Measurements from ENCODE around the gene DNAJC15.

Gene DNAJC15

DNA sequence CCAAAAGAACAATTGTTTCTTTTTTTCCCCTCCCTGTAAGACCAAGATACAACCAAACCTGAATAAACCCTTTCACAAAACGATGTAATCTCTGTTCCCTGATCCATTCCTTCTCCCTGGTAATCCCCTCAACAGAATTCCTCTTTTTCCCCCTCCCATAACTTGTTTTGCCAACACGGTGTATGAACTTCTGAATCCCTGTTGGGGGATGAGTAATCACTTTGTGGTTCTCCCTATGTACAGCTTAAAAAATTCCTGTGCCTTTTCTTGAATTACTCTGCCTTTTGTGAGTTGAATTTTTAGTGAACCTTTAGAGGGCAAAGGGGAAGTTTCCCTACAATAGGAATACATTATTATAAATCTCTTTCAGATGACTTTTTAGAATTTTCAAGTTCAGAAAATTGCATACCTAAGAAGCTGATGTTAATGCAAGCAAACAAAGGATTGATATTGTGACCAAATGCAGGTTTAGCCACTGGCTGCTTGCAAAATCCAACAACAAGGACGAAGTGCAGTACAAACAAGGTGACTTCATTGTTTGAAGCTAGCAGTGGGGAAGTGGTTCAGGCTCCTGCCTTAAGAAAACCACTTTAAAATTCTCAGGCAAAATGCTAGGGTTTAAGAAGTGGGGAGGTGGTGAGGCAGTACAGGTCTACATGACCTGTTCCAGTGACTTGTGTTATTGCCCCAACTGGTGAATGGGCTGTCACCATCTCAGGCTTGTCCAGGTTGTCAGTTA, 16.3 kb upstream of the DNAJC15 start:
- TF ChIP-seq, protein P1, sequence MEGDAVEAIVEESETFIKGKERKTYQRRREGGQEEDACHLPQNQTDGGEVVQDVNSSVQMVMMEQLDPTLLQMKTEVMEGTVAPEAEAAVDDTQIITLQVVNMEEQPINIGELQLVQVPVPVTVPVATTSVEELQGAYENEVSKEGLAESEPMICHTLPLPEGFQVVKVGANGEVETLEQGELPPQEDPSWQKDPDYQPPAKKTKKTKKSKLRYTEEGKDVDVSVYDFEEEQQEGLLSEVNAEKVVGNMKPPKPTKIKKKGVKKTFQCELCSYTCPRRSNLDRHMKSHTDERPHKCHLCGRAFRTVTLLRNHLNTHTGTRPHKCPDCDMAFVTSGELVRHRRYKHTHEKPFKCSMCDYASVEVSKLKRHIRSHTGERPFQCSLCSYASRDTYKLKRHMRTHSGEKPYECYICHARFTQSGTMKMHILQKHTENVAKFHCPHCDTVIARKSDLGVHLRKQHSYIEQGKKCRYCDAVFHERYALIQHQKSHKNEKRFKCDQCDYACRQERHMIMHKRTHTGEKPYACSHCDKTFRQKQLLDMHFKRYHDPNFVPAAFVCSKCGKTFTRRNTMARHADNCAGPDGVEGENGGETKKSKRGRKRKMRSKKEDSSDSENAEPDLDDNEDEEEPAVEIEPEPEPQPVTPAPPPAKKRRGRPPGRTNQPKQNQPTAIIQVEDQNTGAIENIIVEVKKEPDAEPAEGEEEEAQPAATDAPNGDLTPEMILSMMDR (IDR thresholded peaks at IDR 0.05) = no peak
- no peak overlapping the region for H3K9ac ChIP-seq
- H3K4me2 ChIP-seq (ENCODE audit: low read length) = no peak overlapping the region
- H3K79me2 ChIP-seq = no peaks in the 10 kb centered on the region
- H3K27me3 ChIP-seq (ENCODE audit: control insufficient read depth, insufficient read depth, low read length) = no peaks in the 10 kb centered on the region
- no peaks in the 10 kb centered on the region for H3K4me1 ChIP-seq
- no peak overlapping the region for H2AFZ ChIP-seq
- no peaks in the 10 kb centered on the region for H3K36me3 ChIP-seq (ENCODE audit: control insufficient read depth, insufficient read depth, low read length)
- no peaks in the 10 kb centered on the region for H3K9me3 ChIP-seq (ENCODE audit: control insufficient read depth, low read length)
- H3K27ac ChIP-seq = no peak overlapping the region
- no peak overlapping the region for H3K4me3 ChIP-seq (ENCODE audit: low read depth, low read length)

DNA sequence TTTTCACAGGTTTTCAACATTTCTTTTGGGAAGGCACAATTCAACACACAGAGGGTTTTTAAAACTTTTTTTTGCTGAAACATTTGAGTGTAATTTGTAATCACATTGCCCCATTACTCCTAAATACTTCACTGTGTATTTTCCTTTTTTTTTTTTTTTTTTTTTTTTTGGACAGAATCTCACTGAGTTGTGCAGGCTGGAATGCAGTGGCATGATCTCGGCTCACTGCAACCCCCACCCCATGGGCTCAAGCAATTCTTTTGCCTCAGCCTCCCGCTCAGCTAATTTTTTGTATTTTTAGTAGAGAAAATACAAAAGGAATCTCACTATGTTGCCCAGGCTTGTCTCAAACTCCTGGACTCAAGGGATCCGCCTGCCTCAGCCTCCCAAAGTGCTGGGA, 14.8 kb upstream of the DNAJC15 start:
- Histone ChIP-seq H3K36me3 (ENCODE audit: control insufficient read depth, insufficient read depth, low read length) (no peaks in the 10 kb centered on the region), H3K27ac (no peak overlapping the region), H3K9me3 (ENCODE audit: control insufficient read depth, low read length) (no peaks in the 10 kb centered on the region), H3K27me3 (ENCODE audit: control insufficient read depth, insufficient read depth, low read length) (no peaks in the 10 kb centered on the region), H3K4me3 (ENCODE audit: low read depth, low read length) (no peak overlapping the region), H3K9ac (no peak overlapping the region), H3K4me2 (ENCODE audit: low read length) (no peak overlapping the region), H2AFZ (no peak overlapping the region), H3K4me1 (no peaks in the 10 kb centered on the region), H3K79me2 (no peaks in the 10 kb centered on the region)
- TF ChIP-seq, protein P1 (IDR thresholded peaks at IDR 0.05) = no peak

DNA sequence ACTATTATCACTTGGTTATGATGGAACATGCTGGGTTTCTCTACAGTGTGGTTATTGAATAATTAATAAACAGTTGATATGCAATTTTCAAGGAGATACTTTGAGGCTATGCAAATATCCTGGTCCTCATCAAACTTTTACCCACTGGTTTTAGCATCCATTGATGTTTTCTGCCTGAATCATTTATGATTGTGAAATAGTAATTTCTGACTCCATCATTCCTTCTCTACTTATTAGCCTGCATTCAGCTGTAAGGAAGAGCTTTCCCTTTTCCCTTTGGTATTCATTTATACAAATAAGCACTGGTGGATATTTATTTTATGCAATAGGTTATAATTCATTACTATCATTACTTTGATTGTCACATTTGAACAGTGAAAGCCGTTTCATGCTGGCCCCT, 13.9 kb upstream of the DNAJC15 start:
- H3K4me1 ChIP-seq = no peaks in the 10 kb centered on the region
- no peaks in the 10 kb centered on the region for H3K27me3 ChIP-seq (ENCODE audit: control insufficient read depth, insufficient read depth, low read length)
- H3K27ac ChIP-seq = no peak overlapping the region
- no peaks in the 10 kb centered on the region for H3K36me3 ChIP-seq (ENCODE audit: control insufficient read depth, insufficient read depth, low read length)
- H2AFZ ChIP-seq = no peak overlapping the region
- no peak overlapping the region for H3K4me3 ChIP-seq (ENCODE audit: low read depth, low read length)
- H3K9me3 ChIP-seq (ENCODE audit: control insufficient read depth, low read length) = no peaks in the 10 kb centered on the region
- no peak overlapping the region for H3K4me2 ChIP-seq (ENCODE audit: low read length)
- H3K9ac ChIP-seq = no peak overlapping the region
- TF ChIP-seq, protein P1 (IDR thresholded peaks at IDR 0.05) = no peak
- H3K79me2 ChIP-seq = no peaks in the 10 kb centered on the region

DNA sequence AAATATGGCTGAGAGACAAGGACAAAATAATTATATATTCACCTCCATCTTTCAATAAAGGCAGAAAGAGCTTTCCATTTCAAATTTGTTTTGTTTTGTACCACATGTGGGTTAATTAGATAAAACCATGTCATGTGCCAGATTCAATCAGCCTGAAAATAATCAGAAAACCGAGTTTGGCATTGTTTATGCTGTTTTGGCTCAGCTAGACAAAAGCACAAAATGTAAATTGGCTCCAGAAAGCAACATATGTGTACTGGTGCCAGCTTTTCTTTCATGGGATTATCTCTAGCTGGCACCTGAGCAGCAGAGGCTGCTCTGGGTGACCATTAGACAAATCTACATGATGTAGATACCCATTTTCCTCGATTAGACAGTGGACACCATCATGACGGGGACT, 9.2 kb upstream of the DNAJC15 start:
- no peak overlapping the region for H3K9ac ChIP-seq
- H3K79me2 ChIP-seq = no peaks in the 10 kb centered on the region
- H3K4me3 ChIP-seq (ENCODE audit: low read depth, low read length) = no peak overlapping the region
- H3K4me1 ChIP-seq = no peaks in the 10 kb centered on the region
- H3K27me3 ChIP-seq (ENCODE audit: control insufficient read depth, insufficient read depth, low read length) = no peaks in the 10 kb centered on the region
- no peaks in the 10 kb centered on the region for H3K9me3 ChIP-seq (ENCODE audit: control insufficient read depth, low read length)
- H3K27ac ChIP-seq = no peak overlapping the region
- no peak overlapping the region for H2AFZ ChIP-seq
- TF ChIP-seq, protein P1 (IDR thresholded peaks at IDR 0.05) = no peak
- H3K4me2 ChIP-seq (ENCODE audit: low read length) = no peak overlapping the region
- no peaks in the 10 kb centered on the region for H3K36me3 ChIP-seq (ENCODE audit: control insufficient read depth, insufficient read depth, low read length)

DNA sequence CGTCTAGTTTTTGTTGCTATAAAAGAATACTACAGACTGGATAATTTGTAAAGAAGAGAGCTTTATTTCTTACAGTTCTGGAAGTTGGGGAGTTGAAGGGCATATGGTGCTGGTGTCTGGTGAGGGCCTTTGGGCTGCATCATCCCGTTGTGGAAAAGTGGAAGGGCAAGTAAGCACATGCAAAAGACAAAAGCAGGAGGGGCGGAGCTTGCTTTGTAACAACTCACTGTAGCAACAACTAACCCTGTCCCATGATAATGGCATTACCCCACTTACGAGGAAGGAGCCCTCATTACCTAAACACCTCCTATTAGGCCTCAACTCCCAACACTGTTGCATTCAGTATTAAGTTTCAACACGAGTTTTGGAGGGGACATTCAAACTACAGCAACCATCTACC, 7.2 kb upstream of the DNAJC15 start:
- Histone ChIP-seq H3K9ac (no peak overlapping the region), H3K4me3 (ENCODE audit: low read depth, low read length) (no peak overlapping the region), H3K36me3 (ENCODE audit: control insufficient read depth, insufficient read depth, low read length) (no peaks in the 10 kb centered on the region), H3K9me3 (ENCODE audit: control insufficient read depth, low read length) (no peaks in the 10 kb centered on the region), H3K4me2 (ENCODE audit: low read length) (no peak overlapping the region), H3K79me2 (no peaks in the 10 kb centered on the region), H3K27me3 (ENCODE audit: control insufficient read depth, insufficient read depth, low read length) (no peaks in the 10 kb centered on the region), H3K4me1 (no peaks in the 10 kb centered on the region), H2AFZ (no peak overlapping the region), H3K27ac (no peak overlapping the region)
- TF ChIP-seq, protein P1 (IDR thresholded peaks at IDR 0.05) = no peak

All from parathyroid adenoma (tissue), 2 donors.